RWPE1 (cell line): ENCODE measurements around the gene TOR1A.
A peak's percentile ranks its signal among the peaks of the same experiment; 100 is the strongest.

ENCODE experiments used
- CTCF ChIA-PET: fragments of 350-600 bp; sonication (Branson Sonifier 250); formaldehyde crosslinking; extraction: SDS; loops from one replicate; lab custom pipeline; 2021; lab: Yijun Ruan, JAX
- POLR2A ChIA-PET: fragments of 400-600 bp; formaldehyde crosslinking; extraction: SDS; loops from one replicate; lab custom pipeline; 2020; ENCODE audit warnings: antibody characterized with exemption; ENCODE audit not compliant: low non-redundant PET; lab: Yijun Ruan, JAX
- DNase-seq: peaks from one replicate; pipeline ENCODE4 v3.0.0; 2012; ENCODE audit warnings: low spot score
- H3K27ac ChIP-seq: fragments of 450-650 bp; 2 replicates; pipeline ENCODE4 v1.5.1; 2017
- CTCF ChIP-seq: fragments of 450-650 bp; conservative IDR thresholded peaks from 2 replicates; pipeline ENCODE4 v1.5.1; 2017; ENCODE audit warnings: low read depth, mild to moderate bottlenecking

The TOR1A gene

GRCh38 chr9:129841071-129841470 is 17.1 kb upstream of the TOR1A start:
- H3K27ac ChIP-seq, result no peak overlapping the region
- POLR2A ChIA-PET, result interaction anchor here (0.7 kb wide), 1 partner anchor 19 kb away, joined by 9 read pairs; no protein-coding TSS in a partner anchor
- CTCF ChIA-PET, result interaction anchor here (0.7 kb wide), 1 partner anchor 1068 kb away, joined by 3 read pairs; no protein-coding TSS in a partner anchor
- DNase-seq, result no peak
- no peak for TF ChIP-seq CTCF

- no peak for TF ChIP-seq CTCF
- no peak overlapping the region for H3K27ac ChIP-seq
- CTCF ChIA-PET, result interaction anchor here (0.6 kb wide), 1 partner anchor 211 kb away, joined by 4 read pairs; no protein-coding TSS in a partner anchor
- no peak for DNase-seq
- POLR2A ChIA-PET, result interaction anchor here (0.6 kb wide), 1 partner anchor 10 kb away, joined by 5 read pairs; no protein-coding TSS in a partner anchor
Measured at GRCh38 chr9:129840034-129840433, 16.1 kb upstream of the TOR1A start.

- DNase-seq, result no peak
- H3K27ac ChIP-seq, result no peak overlapping the region
- ChIA-PET POLR2A (interaction anchor here (0.6 to 1.2 kb wide), 3 partner anchors 9 to 47 kb away, joined by 3 to 5 read pairs (median 3); no protein-coding TSS in a partner anchor), CTCF (no interaction called here)
- no peak for TF ChIP-seq CTCF
Measured at GRCh38 chr9:129839324-129840023, 15.5 kb upstream of the TOR1A start.

- ChIA-PET POLR2A (interaction anchor here (1.2 kb wide), 1 partner anchor 14 kb away, joined by 3 read pairs; no protein-coding TSS in a partner anchor), CTCF (no interaction called here)
- peak; percentile 84 for DNase-seq
- TF ChIP-seq CTCF, result no peak
- peak overlapping the region; percentile 14; the same call in 1 of the 2 replicates for H3K27ac ChIP-seq
Measured at GRCh38 chr9:129838707-129839259, 14.8 kb upstream of the TOR1A start.

- no peak for DNase-seq
- POLR2A ChIA-PET, result no interaction called here
- no peak overlapping the region; the same call in 1 of the 2 replicates for H3K27ac ChIP-seq
- TF ChIP-seq CTCF, result no peak
- CTCF ChIA-PET, result interaction anchor here (0.6 kb wide), 2 partner anchors 1163 to 1560 kb away, joined by 3 read pairs; partner anchors contain the start of gene SWI5
Measured at GRCh38 chr9:129836311-129837007, 12.5 kb upstream of the TOR1A start.

- ChIA-PET CTCF (interaction anchor here (0.6 kb wide), 2 partner anchors 998 to 1560 kb away, joined by 3 read pairs; partner anchors contain the start of gene SWI5), POLR2A (no interaction called here)
- peak; percentile 42 for DNase-seq
- H3K27ac ChIP-seq, result peak overlapping the region; percentile 73
- no peak for TF ChIP-seq CTCF
Measured at GRCh38 chr9:129835860-129836223, 11.9 kb upstream of the TOR1A start.
